HCT116 (cell line): ENCODE results near the gene ERLIN1.
A peak's percentile ranks its signal among the peaks of the same experiment; 100 is the strongest.

Experiments
- EZH2phosphoT487 ChIP-seq: fragments of 200-600 bp; IDR thresholded peaks from 2 replicates; pipeline ENCODE4 v1.6.1; 2018; ENCODE audit warnings: antibody characterized with exemption, borderline replicate concordance
- JUND ChIP-seq: IDR thresholded peaks from 2 replicates; pipeline ENCODE4 v1.6.1; 2012
- POLR2A ChIP-seq: IDR thresholded peaks from 2 replicates; pipeline ENCODE4 v1.7.0; 2011; ENCODE audit warnings: borderline replicate concordance; ENCODE audit not compliant: insufficient read depth, insufficient read length; ENCODE audit errors: extremely low read depth
- POLR2AphosphoS5 ChIP-seq: IDR thresholded peaks from 2 replicates; pipeline ENCODE4 v1.6.1; 2011; ENCODE audit warnings: mild to moderate bottlenecking, low read depth, low read length, moderate library complexity
- ZFX ChIP-seq: fragments of 450-650 bp; IDR thresholded peaks from 2 replicates; pipeline ENCODE4 v1.6.1; 2017
- TF ChIP-seq, protein P1 (sequence below), 3 experiments: fragments of 200-600 bp in 1 of 3; sonication (generic) in 1 of 3; IDR thresholded peaks in 2 of 3; conservative IDR thresholded peaks in 1 of 3; 2 replicates each; pipeline ENCODE4 v1.5.1; 2012 to 2017; ENCODE audit warnings: low read depth in 2 of 3, low read length in 2 of 3, antibody characterized with exemption in 1 of 3, borderline replicate concordance in 1 of 3, control low read depth in 1 of 3, mild to moderate bottlenecking in 1 of 3, mixed read lengths in 1 of 3, mixed run types in 1 of 3, moderate library complexity in 1 of 3; ENCODE audit not compliant: insufficient read depth in 1 of 3

DNA sequence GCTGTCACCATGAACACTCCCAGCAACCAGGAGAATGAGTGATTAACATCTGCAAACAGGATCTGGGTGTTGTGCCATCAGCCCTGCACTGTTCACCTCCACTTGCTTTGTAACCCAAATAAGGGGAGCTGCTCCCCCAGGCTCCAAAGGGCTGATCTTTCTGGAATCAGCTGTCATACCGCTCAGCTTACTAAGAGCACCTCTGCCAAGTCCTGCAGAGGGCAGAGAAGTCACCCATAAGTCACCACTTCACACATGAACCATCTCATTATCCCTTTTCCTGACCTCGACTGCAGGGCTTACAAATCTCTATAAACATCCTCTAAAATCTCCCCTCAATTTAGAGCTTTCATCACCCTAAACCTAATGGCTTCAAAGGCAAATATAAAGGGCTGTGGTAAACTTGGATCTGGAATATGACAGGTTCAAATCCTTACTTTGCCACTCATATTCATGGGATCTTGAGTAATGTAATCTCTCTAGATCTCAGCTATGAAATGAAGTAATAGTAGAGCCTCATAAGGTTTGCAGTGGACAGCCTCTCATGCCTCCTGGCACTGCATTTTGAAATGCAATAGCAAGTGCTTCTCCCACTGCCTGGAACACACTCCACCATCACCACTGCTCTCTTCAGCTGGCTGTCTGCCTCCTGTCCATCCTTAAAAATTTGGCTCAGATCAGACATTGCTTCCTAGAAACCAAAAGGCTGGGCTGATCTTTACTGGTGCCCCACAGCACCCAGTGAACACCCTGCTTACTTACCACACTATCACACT is 38.8 kb downstream of the ERLIN1 start:
- TF ChIP-seq JUND (no peak), EZH2phosphoT487 (no peak), POLR2A (no peak), POLR2AphosphoS5 (0 out of 2 replicates have a peak, but pooled peaks have one; percentile 15), ZFX (no peak)
- TF ChIP-seq, protein P1, sequence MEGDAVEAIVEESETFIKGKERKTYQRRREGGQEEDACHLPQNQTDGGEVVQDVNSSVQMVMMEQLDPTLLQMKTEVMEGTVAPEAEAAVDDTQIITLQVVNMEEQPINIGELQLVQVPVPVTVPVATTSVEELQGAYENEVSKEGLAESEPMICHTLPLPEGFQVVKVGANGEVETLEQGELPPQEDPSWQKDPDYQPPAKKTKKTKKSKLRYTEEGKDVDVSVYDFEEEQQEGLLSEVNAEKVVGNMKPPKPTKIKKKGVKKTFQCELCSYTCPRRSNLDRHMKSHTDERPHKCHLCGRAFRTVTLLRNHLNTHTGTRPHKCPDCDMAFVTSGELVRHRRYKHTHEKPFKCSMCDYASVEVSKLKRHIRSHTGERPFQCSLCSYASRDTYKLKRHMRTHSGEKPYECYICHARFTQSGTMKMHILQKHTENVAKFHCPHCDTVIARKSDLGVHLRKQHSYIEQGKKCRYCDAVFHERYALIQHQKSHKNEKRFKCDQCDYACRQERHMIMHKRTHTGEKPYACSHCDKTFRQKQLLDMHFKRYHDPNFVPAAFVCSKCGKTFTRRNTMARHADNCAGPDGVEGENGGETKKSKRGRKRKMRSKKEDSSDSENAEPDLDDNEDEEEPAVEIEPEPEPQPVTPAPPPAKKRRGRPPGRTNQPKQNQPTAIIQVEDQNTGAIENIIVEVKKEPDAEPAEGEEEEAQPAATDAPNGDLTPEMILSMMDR (IDR thresholded peaks at IDR 0.05 in 2 of 3, conservative IDR thresholded peaks at IDR 0.05 in 1 of 3; ENCODE audit: borderline replicate concordance in 1 of 3, insufficient read depth in 1 of 3, low read depth in 2 of 3, low read length in 2 of 3), result no peak
